Gastroesophageal sphincter (tissue), 4 donors: ENCODE measurements around the gene MAGOH. TPM values are rescaled to one million over a fixed set of nuclear protein-coding genes. Genes with fewer than 3 reads are reported as not detected.
"Not testable (repeated sequence)": the region's sequence is repeated elsewhere in the genome, so short reads cannot be mapped to it uniquely, and the experiment has no call there.

Source experiments
- ATAC-seq: fragments of 150-250 bp; one replicate; pipeline ENCODE4 v1.9.1; 2016; ENCODE audit warnings: mild to moderate bottlenecking, moderate library complexity
- H3K27ac ChIP-seq, 4 donors: fragments of 200-600 bp; sonication (generic) in 3 of 4; 1 replicate in 3 of 4; 2 replicates in 1 of 4; pipeline ENCODE4 v1.5.1; 2016 to 2019
- H3K27me3 ChIP-seq: fragments of 200-600 bp; sonication (generic); one replicate; pipeline ENCODE4 v1.5.1; 2019
- H3K36me3 ChIP-seq, 2 donors: fragments of 200-600 bp; sonication (generic); one replicate each; pipeline ENCODE4 v1.5.1; 2019; ENCODE audit warnings: control low read depth in 1 of 2
- H3K4me1 ChIP-seq, 3 donors: fragments of 200-600 bp; sonication (generic); 1 replicate in 2 of 3; 2 replicates in 1 of 3; pipeline ENCODE4 v1.5.1; 2016 to 2019; ENCODE audit warnings: control low read depth in 2 of 3
- H3K4me3 ChIP-seq, 2 donors: fragments of 200-600 bp; sonication (generic); one replicate each; pipeline ENCODE4 v1.5.1; 2019; ENCODE audit warnings: mild to moderate bottlenecking in 1 of 2, moderate library complexity in 1 of 2
- H3K9me3 ChIP-seq, 3 donors: fragments of 200-600 bp; sonication (generic); one replicate each; pipeline ENCODE4 v1.5.1; 2017 to 2019; ENCODE audit warnings: control low read depth in 2 of 3
- CTCF ChIP-seq, 4 experiments: fragments of 200-600 bp in 2 of 4; fragments of 450-650 bp in 2 of 4; sonication (generic) in 1 of 4; IDR thresholded peaks; one replicate each; pipeline ENCODE4 v1.5.1; 2017 to 2019; ENCODE audit warnings: antibody characterized with exemption in 4 of 4, mild to moderate bottlenecking in 2 of 4, moderate library complexity in 2 of 4
- EP300 ChIP-seq: sonication (generic); formaldehyde crosslinking; IDR thresholded peaks from one replicate; pipeline ENCODE4 v1.6.1; 2017; ENCODE audit warnings: antibody characterized with exemption, mild to moderate bottlenecking
- POLR2A ChIP-seq, 2 donors: fragments of 450-650 bp; IDR thresholded peaks; one replicate each; pipeline ENCODE4 v1.6.1; 2017; ENCODE audit warnings: antibody characterized with exemption in 2 of 2, mild to moderate bottlenecking in 2 of 2, moderate library complexity in 1 of 2
- POLR2AphosphoS5 ChIP-seq: sonication (generic); formaldehyde crosslinking; IDR thresholded peaks from one replicate; pipeline ENCODE4 v1.6.1; 2017; ENCODE audit warnings: antibody characterized with exemption
- WGBS, 2 donors: methylation state at CpG; one replicate each; pipeline ENCODE4 v1.1.5; 2018; ENCODE audit warnings: low coverage in 1 of 2; 5-methylcytosine and 5-hydroxymethylcytosine counted together
- total RNA-seq, 4 donors: library from RNA; depleted of rRNA; stranded (reverse); fragments of >200 nt; gene quantifications; one replicate each; pipeline ENCODE4 v1.1.0, GENCODE V29; 2016

MAGOH gene
- total RNA-seq, 4 donors from 2014 or later: 30.2 to 49.4 (median 32.7) TPM

GRCh38 chr1:53214376-53214940 is 23.9 kb downstream of the MAGOH start:
- Histone ChIP-seq H3K4me1 (peaks cover under 1 to 23% (median 2%) of the 10 kb centered on the region in 3 donors), H3K36me3 (peaks cover 0 to 94% of the 10 kb centered on the region in 2 donors), H3K27me3 (no peaks in the 10 kb centered on the region), H3K4me3 (no peak overlapping the region), H3K9me3 (no peaks in the 10 kb centered on the region), H3K27ac (no peak overlapping the region)
- TF ChIP-seq POLR2A (IDR thresholded peaks at IDR 0.05) (no peak), EP300 (no peak), CTCF (IDR thresholded peaks at IDR 0.05) (no peak), POLR2AphosphoS5 (no peak)
- no peak for ATAC-seq
- WGBS, 2 donors: 56% methylated on average over 2 of the region's 5 CpGs; no CpG with 5 or more reads in 1 of the 2 donors

GRCh38 chr1:53210954-53211353 is 27.4 kb downstream of the MAGOH start:
- H3K4me1 ChIP-seq: no peaks in the 10 kb centered on the region
- TF ChIP-seq POLR2AphosphoS5 (no peak), POLR2A (IDR thresholded peaks at IDR 0.05) (no peak), EP300 (no peak), CTCF (IDR thresholded peaks at IDR 0.05) (no peak)
- H3K9me3 ChIP-seq: no peaks in the 10 kb centered on the region
- WGBS, 2 donors: 81% methylated on average over 3 of the region's 11 CpGs; no CpG with 5 or more reads in 1 of the 2 donors
- H3K4me3 ChIP-seq: no peak overlapping the region
- H3K27ac ChIP-seq: no peak overlapping the region
- peaks cover 0 to 100% of the 10 kb centered on the region in 2 donors for H3K36me3 ChIP-seq
- no peaks in the 10 kb centered on the region for H3K27me3 ChIP-seq
- no peak for ATAC-seq

DNA sequence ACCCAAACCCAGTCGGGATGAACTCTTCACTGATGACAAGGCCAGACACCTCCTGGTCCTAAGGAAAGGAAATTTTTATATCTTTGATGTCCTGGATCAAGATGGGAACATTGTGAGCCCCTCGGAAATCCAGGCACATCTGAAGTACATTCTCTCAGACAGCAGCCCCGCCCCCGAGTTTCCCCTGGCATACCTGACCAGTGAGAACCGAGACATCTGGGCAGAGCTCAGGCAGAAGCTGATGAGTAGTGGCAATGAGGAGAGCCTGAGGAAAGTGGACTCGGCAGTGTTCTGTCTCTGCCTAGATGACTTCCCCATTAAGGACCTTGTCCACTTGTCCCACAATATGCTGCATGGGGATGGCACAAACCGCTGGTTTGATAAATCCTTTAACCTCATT is 28.0 kb downstream of the MAGOH start:
- no peaks in the 10 kb centered on the region for H3K4me1 ChIP-seq
- no peaks in the 10 kb centered on the region for H3K27me3 ChIP-seq
- WGBS, 2 donors: 86% methylated on average over 5 of the region's 7 CpGs; no CpG with 5 or more reads in 1 of the 2 donors
- no peak for ATAC-seq
- peaks cover 0 to 100% of the 10 kb centered on the region in 2 donors for H3K36me3 ChIP-seq
- no peaks in the 10 kb centered on the region for H3K9me3 ChIP-seq
- H3K4me3 ChIP-seq: no peak overlapping the region
- TF ChIP-seq POLR2A (IDR thresholded peaks at IDR 0.05): no peak
- no peak for TF ChIP-seq CTCF (IDR thresholded peaks at IDR 0.05)
- TF ChIP-seq EP300: no peak
- TF ChIP-seq POLR2AphosphoS5: no peak
- no peak overlapping the region for H3K27ac ChIP-seq

DNA sequence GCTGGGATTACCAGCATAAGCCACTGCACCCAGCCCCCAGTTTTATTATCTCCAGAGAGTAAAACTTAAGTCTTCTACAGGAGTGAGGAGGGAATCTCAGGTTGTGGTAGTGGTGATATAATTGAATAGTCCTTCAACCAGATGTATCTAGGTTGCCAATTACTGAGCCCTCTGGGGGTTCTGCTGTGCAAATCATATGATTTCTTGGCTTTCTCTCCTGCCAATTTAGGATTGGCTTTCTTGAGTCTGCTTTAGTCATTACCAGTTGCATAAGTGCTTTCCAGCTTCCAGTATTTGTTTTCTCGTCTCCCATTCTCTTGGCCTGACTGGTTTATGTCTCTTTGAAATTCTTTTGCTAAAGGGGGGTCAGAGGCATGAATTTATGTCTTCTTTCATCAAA is 30.6 kb downstream of the MAGOH start:
- Histone ChIP-seq H3K4me1 (no peaks in the 10 kb centered on the region), H3K4me3 (no peak overlapping the region), H3K27ac (no peak overlapping the region), H3K36me3 (peaks cover 0 to 100% of the 10 kb centered on the region in 2 donors), H3K27me3 (no peaks in the 10 kb centered on the region), H3K9me3 (no peaks in the 10 kb centered on the region)
- ATAC-seq: no peak
- 78 to 89% methylated on average over 1 of the region's 1 CpG for WGBS, 2 donors
- no peak for TF ChIP-seq CTCF (IDR thresholded peaks at IDR 0.05)
- TF ChIP-seq POLR2AphosphoS5: no peak
- no peak for TF ChIP-seq EP300
- no peak for TF ChIP-seq POLR2A (IDR thresholded peaks at IDR 0.05)

DNA sequence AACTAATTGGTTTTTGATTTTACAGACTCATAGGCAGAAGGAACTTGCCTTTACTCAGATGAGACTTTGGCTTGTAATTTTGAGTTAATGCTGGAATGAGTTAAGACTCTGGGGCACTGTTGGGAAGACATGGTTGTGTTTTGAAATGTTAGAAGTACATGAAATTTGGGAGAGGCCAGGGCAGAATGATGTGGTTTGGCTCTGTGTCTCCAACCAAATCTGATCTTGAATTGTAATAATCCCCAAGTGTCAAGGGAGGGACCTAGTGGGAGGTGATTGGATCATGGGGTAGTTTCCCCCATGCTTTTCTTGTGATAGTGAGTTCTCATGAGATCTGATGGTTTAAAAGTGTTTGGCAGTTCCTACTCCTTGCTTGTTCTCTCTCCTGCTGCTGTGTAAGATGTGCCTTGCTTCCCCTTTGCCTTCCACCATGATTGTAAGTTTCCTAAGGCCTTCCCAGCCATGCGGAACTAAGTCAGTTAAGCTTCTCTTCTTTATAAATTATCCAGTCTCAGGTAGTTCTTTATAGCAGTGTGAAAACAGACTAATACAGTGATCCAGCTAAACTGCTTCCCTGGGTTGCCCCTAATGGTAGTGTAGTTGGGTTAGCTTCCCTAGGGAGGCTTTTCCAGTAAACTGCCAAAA is 31.5 kb downstream of the MAGOH start:
- Histone ChIP-seq H3K4me1 (no peaks in the 10 kb centered on the region), H3K9me3 (no peaks in the 10 kb centered on the region), H3K27me3 (no peaks in the 10 kb centered on the region), H3K27ac (no peak overlapping the region), H3K4me3 (no peak overlapping the region), H3K36me3 (peaks cover 6 to 100% of the 10 kb centered on the region in 2 donors)
- ATAC-seq: no peak
- no peak for TF ChIP-seq POLR2A (IDR thresholded peaks at IDR 0.05)
- 92% methylated on average over 1 of the region's 1 CpG; no CpG with 5 or more reads in 1 of the 2 donors for WGBS, 2 donors

- not testable (repeated sequence) for ATAC-seq, H3K27me3 ChIP-seq, H3K4me3 ChIP-seq, H3K27ac ChIP-seq, H3K4me1 ChIP-seq, H3K9me3 ChIP-seq
- 100% methylated on average over 1 to 3 of the region's 3 CpGs for WGBS, 2 donors
- H3K36me3 ChIP-seq: peaks cover 6 to 100% of the 10 kb centered on the region in 2 donors
Observed at GRCh38 chr1:53206083-53206685, 32.1 kb downstream of the MAGOH start.

DNA sequence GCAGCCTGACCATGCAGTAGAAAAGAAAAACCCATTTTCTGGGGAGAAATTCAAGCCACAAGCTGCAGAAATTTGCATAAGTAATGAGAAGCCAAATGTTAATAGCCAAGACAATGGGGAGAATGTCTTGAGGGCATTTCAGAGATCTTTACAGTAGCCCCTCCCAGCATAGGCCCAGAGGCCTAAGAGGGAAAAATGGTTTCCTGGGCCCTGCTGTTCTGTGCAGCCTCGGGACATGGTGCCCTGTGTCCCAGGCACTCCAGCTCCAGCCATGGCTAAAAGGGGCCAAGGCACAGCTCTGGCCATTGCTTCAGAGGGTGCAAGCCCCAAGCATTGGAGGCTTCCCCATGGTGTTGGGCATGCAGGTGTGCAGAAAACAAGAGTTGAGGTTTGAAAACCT is 32.8 kb downstream of the MAGOH start:
- WGBS, 2 donors: 100% methylated on average over 1 of the region's 1 CpG; no CpG with 5 or more reads in 1 of the 2 donors
- ATAC-seq, H3K27me3 ChIP-seq, H3K27ac ChIP-seq, H3K4me3 ChIP-seq, H3K9me3 ChIP-seq, H3K4me1 ChIP-seq: not testable (repeated sequence)
- H3K36me3 ChIP-seq: peaks cover 6 to 100% of the 10 kb centered on the region in 2 donors
